ENCODE results near the gene COL1A1. TPM values are rescaled to one million over a fixed set of nuclear protein-coding genes. Genes with fewer than 3 reads are reported as not detected.

COL1A1 gene
- total and polyA plus RNA-seq, 2 of the 13 experiments (the other 11 are each of a cell fraction or from before 2014, with no cell fraction given), result 0.05 TPM; not detected in 1

- H3K79me2 ChIP-seq (ENCODE audit: insufficient read depth, low read length), result no peaks in the 10 kb centered on the region
- H3K4me3 ChIP-seq (replicated peaks in 1 of 3; ENCODE audit: insufficient read depth in 1 of 3, low read depth in 2 of 3, low read length in 3 of 3), result no peak overlapping the region
- in situ Hi-C loops (cut with HindIII; ENCODE audit: extremely low pct_ligation_motif_present, low pct_unique_long_range_greater_than_20kb) (no loop called here), intact Hi-C loops (cut with micrococcal nuclease; ENCODE audit: unreplicated experiment) (no loop called here)
- H3K27ac ChIP-seq (ENCODE audit: extremely low read length, insufficient read depth, low read length), result no peak overlapping the region
- FAIRE-seq (no peak), ATAC-seq (no peak), DNase-seq (ENCODE audit: low spot score) (no peak)
- H3K9ac ChIP-seq (ENCODE audit: insufficient read depth, low read depth, low read length), result no peak overlapping the region
- H2AFZ ChIP-seq (ENCODE audit: low read length), result no peak overlapping the region
- H4K20me1 ChIP-seq (ENCODE audit: insufficient read depth, low read length), result no peaks in the 10 kb centered on the region; the same call in 1 of the 2 replicates
- no peaks in the 10 kb centered on the region for H3K36me3 ChIP-seq (replicated peaks in 1 of 2; ENCODE audit: control insufficient read depth in 1 of 2, insufficient read depth in 2 of 2, low read length in 2 of 2)
- TF ChIP-seq RBAK (CRISPR knock-in tag; IDR thresholded peaks at IDR 0.05) (no peak), GZF1 (CRISPR knock-in tag; IDR thresholded peaks at IDR 0.05) (no peak), ZSCAN5A (CRISPR knock-in tag; IDR thresholded peaks at IDR 0.05; ENCODE audit: borderline replicate concordance) (no peak), RBM39 (IDR thresholded peaks at IDR 0.05; ENCODE audit: low read depth, low read length, poor library complexity, severe bottlenecking) (no peak), CHD4 (IDR thresholded peaks at IDR 0.05; ENCODE audit: borderline replicate concordance, low read length) (no peak), ARID3A (IDR thresholded peaks at IDR 0.05; ENCODE audit: low read depth, low read length) (no peak)
- BruUV-seq (replicated peaks), result no TSS peak
- WGBS (ENCODE audit: low lambda C conversion rate), result 30% methylated on average over 3 of the region's 3 CpGs
- ChIA-PET CTCF (ENCODE audit: low intra/inter-chr PET ratio, low total read pairs) (interaction anchor here (9.4 kb wide), 1 partner anchor 69 kb away, joined by 301 read pairs; the partner anchor contains the start of gene TMEM92), POLR2A (no interaction called here)
- H3K27me3 ChIP-seq (ENCODE audit: control insufficient read depth in 1 of 2, insufficient read depth in 2 of 2, low read length in 2 of 2), result peaks cover 10 to 82% of the 10 kb centered on the region in 2 experiments
- H3K4me1 ChIP-seq (ENCODE audit: insufficient read depth, low read length), result peaks cover 19% of the 10 kb centered on the region
- H3K4me2 ChIP-seq (ENCODE audit: low read depth, low read length), result no peak overlapping the region
- H3K9me3 ChIP-seq (ENCODE audit: low read length), result no peaks in the 10 kb centered on the region
Observed at GRCh38 chr17:50204431-50204830, 3.0 kb upstream of the COL1A1 start.
